GM23338 (cell line): Measurements from ENCODE around the gene USP3. TPM values are rescaled to one million over a fixed set of nuclear protein-coding genes. Genes with fewer than 3 reads are reported as not detected.

Experiments
- ATAC-seq: fragments of 200-7000 bp; cut with Tn5 transposase; 3 replicates; pipeline ENCODE4 v1.9.1; 2020
- DNase-seq: peaks from one replicate; pipeline ENCODE4 v3.0.0-alpha.2; 2015; ENCODE audit warnings: low spot score
- H2AFZ ChIP-seq: fragments of 200-600 bp; sonication (generic); 2 replicates; pipeline ENCODE4 v1.8.0; 2016; ENCODE audit warnings: antibody characterized with exemption, mild to moderate bottlenecking, moderate library complexity
- H3F3A ChIP-seq: fragments of 200-600 bp; sonication (generic); replicated peaks from 2 replicates; pipeline ENCODE4 v1.8.0; 2017; ENCODE audit warnings: antibody characterized with exemption, mixed run types, low read depth
- H3K27ac ChIP-seq: fragments of 200-600 bp; sonication (generic); 2 replicates; pipeline ENCODE4 v1.6.1; 2016; ENCODE audit warnings: low read depth
- H3K27me3 ChIP-seq: fragments of 200-600 bp; sonication (generic); 2 replicates; pipeline ENCODE4 v1.8.0; 2016; ENCODE audit warnings: mild to moderate bottlenecking, mixed run types, moderate library complexity; ENCODE audit not compliant: insufficient read depth
- H3K36me3 ChIP-seq: fragments of 200-600 bp; sonication (generic); 2 replicates; pipeline ENCODE4 v1.8.0; 2016; ENCODE audit warnings: mild to moderate bottlenecking; ENCODE audit not compliant: insufficient read depth
- H3K4me1 ChIP-seq: fragments of 200-600 bp; sonication (generic); 2 replicates; pipeline ENCODE4 v1.8.0; 2016; ENCODE audit warnings: mild to moderate bottlenecking, moderate library complexity; ENCODE audit not compliant: insufficient read depth
- H3K4me2 ChIP-seq: fragments of 200-600 bp; sonication (generic); 2 replicates; pipeline ENCODE4 v1.7.1; 2017; ENCODE audit warnings: mixed run types
- H3K4me3 ChIP-seq: fragments of 200-600 bp; sonication (generic); 2 replicates; pipeline ENCODE4 v1.6.1; 2016; ENCODE audit warnings: mixed run types
- H3K79me2 ChIP-seq: fragments of 200-600 bp; sonication (generic); replicated peaks from 2 replicates; pipeline ENCODE4 v1.8.0; 2017; ENCODE audit warnings: mild to moderate bottlenecking; ENCODE audit not compliant: insufficient read depth
- H3K9me2 ChIP-seq: fragments of 200-600 bp; sonication (generic); 2 replicates; pipeline ENCODE4 v1.8.0; 2017; ENCODE audit not compliant: insufficient read depth
- H4K20me1 ChIP-seq: fragments of 200-600 bp; sonication (generic); replicated peaks from 2 replicates; pipeline ENCODE4 v1.8.0; 2017; ENCODE audit warnings: mild to moderate bottlenecking; ENCODE audit not compliant: insufficient read depth
- H3K27ac Mint-ChIP-seq: 2 replicates; pipeline ENCODE4 v1.8.0; 2020; ENCODE audit warnings: inconsistent platforms, mild to moderate bottlenecking, moderate library complexity, mixed read lengths
- H3K27me3 Mint-ChIP-seq: 3 replicates; pipeline ENCODE4 v1.8.0; 2022; ENCODE audit warnings: low read depth, mild to moderate bottlenecking, moderate library complexity, mixed read lengths, inconsistent platforms; ENCODE audit not compliant: insufficient read depth, poor library complexity
- H3K36me3 Mint-ChIP-seq: 3 replicates; pipeline ENCODE4 v1.8.0; 2021; ENCODE audit warnings: low read depth, mild to moderate bottlenecking, inconsistent platforms, moderate library complexity, mixed read lengths
- H3K4me1 Mint-ChIP-seq: 3 replicates; pipeline ENCODE4 v1.8.0; 2020; ENCODE audit warnings: mild to moderate bottlenecking, inconsistent platforms, mixed read lengths
- H3K4me3 Mint-ChIP-seq: 3 replicates; pipeline ENCODE4 v1.8.0; 2021; ENCODE audit warnings: moderate library complexity, mild to moderate bottlenecking, inconsistent platforms, mixed read lengths
- H3K9me3 Mint-ChIP-seq: 3 replicates; pipeline ENCODE4 v1.8.0; 2020; ENCODE audit warnings: moderate library complexity, mild to moderate bottlenecking, inconsistent platforms, mixed read lengths
- CREB1 ChIP-seq: fragments of 250-450 bp; sonication (Bioruptor Pico); IDR thresholded peaks from 2 replicates; pipeline ENCODE4 v1.5.0; 2020; ENCODE audit warnings: low read depth, mild to moderate bottlenecking, moderate library complexity
- CTCF ChIP-seq, 2 experiments: fragments of 200-600 bp in 1 of 2; sonication (generic) in 1 of 2; conservative IDR thresholded peaks; 2 replicates each; pipeline versions ENCODE4 v1.5.1 to v1.6.1; 2016 to 2017; ENCODE audit warnings: antibody characterized with exemption in 2 of 2, low read depth in 2 of 2, mild to moderate bottlenecking in 2 of 2, moderate library complexity in 1 of 2
- EZH2 ChIP-seq: fragments of 200-600 bp; sonication (generic); IDR thresholded peaks from one replicate; pipeline ENCODE4 v1.8.0; 2017; ENCODE audit warnings: antibody characterized with exemption, mild to moderate bottlenecking, low read depth; ENCODE audit not compliant: unreplicated experiment
- EZH2phosphoT487 ChIP-seq: fragments of 200-600 bp; sonication (generic); IDR thresholded peaks from one replicate; pipeline ENCODE4 v1.8.1; 2018; ENCODE audit warnings: antibody characterized with exemption; ENCODE audit not compliant: unreplicated experiment
- JUNB ChIP-seq: IDR thresholded peaks from one replicate; pipeline ENCODE4 v1.6.1; 2016; ENCODE audit warnings: antibody characterized with exemption; ENCODE audit not compliant: unreplicated experiment
- NANOG ChIP-seq: IDR thresholded peaks from 2 replicates; pipeline ENCODE4 v1.6.1; 2016; ENCODE audit warnings: antibody characterized with exemption, borderline replicate concordance
- POLR2AphosphoS5 ChIP-seq: IDR thresholded peaks from 2 replicates; pipeline ENCODE4 v1.6.1; 2016; ENCODE audit warnings: antibody characterized with exemption, low read depth
- REST ChIP-seq: IDR thresholded peaks from one replicate; pipeline ENCODE4 v1.6.1; 2018; ENCODE audit warnings: antibody characterized with exemption; ENCODE audit not compliant: unreplicated experiment
- STAT1 ChIP-seq: IDR thresholded peaks from one replicate; pipeline ENCODE4 v1.6.1; 2016; ENCODE audit warnings: antibody characterized with exemption; ENCODE audit not compliant: unreplicated experiment
- ZNF114 ChIP-seq: fragments of 250-450 bp; sonication (Bioruptor Pico); IDR thresholded peaks from 2 replicates; pipeline ENCODE4 v1.5.0; 2020; ENCODE audit warnings: mild to moderate bottlenecking, moderate library complexity
- ZNF331 ChIP-seq: fragments of 250-450 bp; sonication (Bioruptor Pico); IDR thresholded peaks from 2 replicates; pipeline ENCODE4 v1.5.0; 2020; ENCODE audit warnings: low read depth, mild to moderate bottlenecking, moderate library complexity
- ZNF462 ChIP-seq: fragments of 250-450 bp; sonication (Bioruptor Pico); IDR thresholded peaks from 2 replicates; pipeline ENCODE4 v1.5.0; 2020; ENCODE audit warnings: mild to moderate bottlenecking, moderate library complexity
- polyA plus RNA-seq: library from polyadenylated mRNA; unstranded; fragments of >200 nt; fragmentation: Nextera tagmentation; extraction: Ambion mirVana; gene quantifications from 2 replicates; pipeline ENCODE4 v1.2.1, GENCODE V29; 2016
- total RNA-seq: library from RNA; depleted of rRNA; stranded (reverse); fragments of >200 nt; shearing (Covaris generic); gene quantifications from 2 replicates; pipeline ENCODE4 v1.2.3, GENCODE V29; 2014
- TF ChIP-seq, protein P1 (sequence below): IDR thresholded peaks from 2 replicates; pipeline ENCODE4 v1.6.1; 2016; ENCODE audit warnings: antibody characterized with exemption

The USP3 gene
- total and polyA plus RNA-seq, 2 experiments from 2014 or later: 9.7 to 9.9 TPM

- H3K9me3 Mint-ChIP-seq: no peaks in the 10 kb centered on the region
- H3K27ac Mint-ChIP-seq: peak overlapping the region; percentile 69; the same call in 1 of the 2 replicates
- H3K4me1 ChIP-seq: no peaks in the 10 kb centered on the region
- H3K36me3 ChIP-seq: no peaks in the 10 kb centered on the region
- no peaks in the 10 kb centered on the region for H3K36me3 Mint-ChIP-seq
- ATAC-seq: no peak
- H3K27me3 Mint-ChIP-seq: peaks cover 5% of the 10 kb centered on the region
- H3K27ac ChIP-seq: no peak overlapping the region
- H3K27me3 ChIP-seq: no peaks in the 10 kb centered on the region
- no peak overlapping the region for H3K4me3 ChIP-seq
- H3F3A ChIP-seq: no peaks in the 10 kb centered on the region
- H3K4me2 ChIP-seq: no peak overlapping the region
- no peak for DNase-seq
- no peaks in the 10 kb centered on the region for H4K20me1 ChIP-seq
- H3K9me2 ChIP-seq: no peaks in the 10 kb centered on the region
- H2AFZ ChIP-seq: no peak overlapping the region
- H3K79me2 ChIP-seq: no peaks in the 10 kb centered on the region
- TF ChIP-seq ZNF331 (CRISPR knock-in tag) (no peak), JUNB (no peak), CTCF (conservative IDR thresholded peaks at IDR 0.05; ENCODE audit: low read depth in 2 of 2) (no peak), EZH2 (no peak), REST (no peak), NANOG (no peak), POLR2AphosphoS5 (no peak), STAT1 (no peak), CREB1 (no peak), ZNF462 (no peak), ZNF114 (CRISPR knock-in tag) (no peak), EZH2phosphoT487 (no peak)
- TF ChIP-seq, protein P1, sequence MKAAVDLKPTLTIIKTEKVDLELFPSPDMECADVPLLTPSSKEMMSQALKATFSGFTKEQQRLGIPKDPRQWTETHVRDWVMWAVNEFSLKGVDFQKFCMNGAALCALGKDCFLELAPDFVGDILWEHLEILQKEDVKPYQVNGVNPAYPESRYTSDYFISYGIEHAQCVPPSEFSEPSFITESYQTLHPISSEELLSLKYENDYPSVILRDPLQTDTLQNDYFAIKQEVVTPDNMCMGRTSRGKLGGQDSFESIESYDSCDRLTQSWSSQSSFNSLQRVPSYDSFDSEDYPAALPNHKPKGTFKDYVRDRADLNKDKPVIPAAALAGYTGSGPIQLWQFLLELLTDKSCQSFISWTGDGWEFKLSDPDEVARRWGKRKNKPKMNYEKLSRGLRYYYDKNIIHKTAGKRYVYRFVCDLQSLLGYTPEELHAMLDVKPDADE: no peak
- no peak overlapping the region for H3K4me3 Mint-ChIP-seq
- H3K4me1 Mint-ChIP-seq: peaks cover 8% of the 10 kb centered on the region
Observed at GRCh38 chr15:63609448-63609847, 105.1 kb downstream of the USP3 start.
